ENCODE data around the gene CDCA3. TPM values are rescaled to one million over a fixed set of nuclear protein-coding genes. Genes with fewer than 3 reads are reported as not detected.

The CDCA3 gene
- total RNA-seq, 1 experiment from 2014 or later, result 61.8 TPM

GRCh38 chr12:6851921-6852650 lies 1.0 kb upstream of the CDCA3 start, which contains the start of gene USP5:
Gene USP5, plus strand, starts transcription at chr12:6852150. Its CDS starts 30 bp downstream, at chr12:6852180.
- Mint-ChIP-seq H3K4me3 (peak within 1 kb of the TSS; percentile 95), H3K4me1 (peaks cover 19% of the 10 kb centered on the region), H3K27ac (peak within 1 kb of the TSS; percentile 100), H3K36me3 (peaks cover 35% of the 10 kb centered on the region), H3K27me3 (ENCODE audit: low read depth) (no peaks in the 10 kb centered on the region), H3K9me3 (no peaks in the 10 kb centered on the region)
- peak; percentile 44; the same call in 1 of the 2 replicates for TF ChIP-seq ZNF396 (CRISPR knock-in tag; IDR thresholded peaks at IDR 0.05; ENCODE audit: borderline replicate concordance)
- peak; percentile 39; the same call in 1 of the 2 replicates for TF ChIP-seq SMAD3 (CRISPR knock-in tag; IDR thresholded peaks at IDR 0.05; ENCODE audit: borderline replicate concordance)
- no peak for TF ChIP-seq ZNF121 (CRISPR knock-in tag; IDR thresholded peaks at IDR 0.05)
- peak; percentile 73 for TF ChIP-seq USF1 (CRISPR knock-in tag; IDR thresholded peaks at IDR 0.05)
- no peak for TF ChIP-seq E2F1 (CRISPR knock-in tag; IDR thresholded peaks at IDR 0.05)
- peak; percentile 67 for TF ChIP-seq GABPB1 (CRISPR knock-in tag; IDR thresholded peaks at IDR 0.05)
- TF ChIP-seq ZNF232 (CRISPR knock-in tag; IDR thresholded peaks at IDR 0.05), result 0 out of 2 replicates have a peak, but pooled peaks have one; percentile 40
- TF ChIP-seq NR2C2 (CRISPR knock-in tag; IDR thresholded peaks at IDR 0.05), result peak; percentile 61; the same call in 1 of the 2 replicates
- 0 out of 2 replicates have a peak, but pooled peaks have one; percentile 47 for TF ChIP-seq CBFB (CRISPR knock-in tag; IDR thresholded peaks at IDR 0.05; ENCODE audit: low read depth)
- 0 out of 2 replicates have a peak, but pooled peaks have one; percentile 60 for TF ChIP-seq ZSCAN18 (CRISPR knock-in tag; IDR thresholded peaks at IDR 0.05)
- TF ChIP-seq SP1 (CRISPR knock-in tag; conservative IDR thresholded peaks at IDR 0.05), result peak; percentile 87
- no peak for TF ChIP-seq JUN (CRISPR knock-in tag; IDR thresholded peaks at IDR 0.05)
- TF ChIP-seq FOXP1 (CRISPR knock-in tag; IDR thresholded peaks at IDR 0.05; ENCODE audit: borderline replicate concordance), result 0 out of 2 replicates have a peak, but pooled peaks have one; percentile 53
- no peak for TF ChIP-seq ATF3 (CRISPR knock-in tag; conservative IDR thresholded peaks at IDR 0.05)
- no peak for TF ChIP-seq ZNF263 (CRISPR knock-in tag; IDR thresholded peaks at IDR 0.05; ENCODE audit: low read depth)
- TF ChIP-seq MYBL2 (CRISPR knock-in tag; IDR thresholded peaks at IDR 0.05), result peak; percentile 84; the same call in 1 of the 2 replicates
- TF ChIP-seq ARID4B (CRISPR knock-in tag; IDR thresholded peaks at IDR 0.05; ENCODE audit: borderline replicate concordance), result 0 out of 2 replicates have a peak, but pooled peaks have one; percentile 32
- peak; percentile 90 for TF ChIP-seq NFYB (CRISPR knock-in tag; conservative IDR thresholded peaks at IDR 0.05; ENCODE audit: low read depth)
- no peak for TF ChIP-seq ZNF317 (CRISPR knock-in tag; IDR thresholded peaks at IDR 0.05; ENCODE audit: borderline replicate concordance, low read depth)
- no peak for TF ChIP-seq ZNF416 (CRISPR knock-in tag; IDR thresholded peaks at IDR 0.05)
- peak; percentile 65 for TF ChIP-seq USF2 (CRISPR knock-in tag; IDR thresholded peaks at IDR 0.05)
- 0 out of 2 replicates have a peak, but pooled peaks have one; percentile 12 for TF ChIP-seq FOXK1 (CRISPR knock-in tag; IDR thresholded peaks at IDR 0.05)
- 0 out of 2 replicates have a peak, but pooled peaks have one; percentile 43 for TF ChIP-seq FOXP4 (CRISPR knock-in tag; IDR thresholded peaks at IDR 0.05)
- peak; percentile 84 for TF ChIP-seq MAX (CRISPR knock-in tag; IDR thresholded peaks at IDR 0.05)
- 0 out of 2 replicates have a peak, but pooled peaks have one; percentile 67 for TF ChIP-seq EMX1 (CRISPR knock-in tag; IDR thresholded peaks at IDR 0.05)
- DNase-seq (ENCODE audit: low spot score), result peak; percentile 99
- POLR2A ChIA-PET, result interaction anchor here (0.5 to 3.0 kb wide), 18 partner anchors 9 to 320 kb away, joined by 3 to 33 read pairs (median 5); partner anchors contain the start of genes C12orf57, CD4, COPS7A and GAPDH
- CTCF ChIA-PET, result interaction anchor here (0.6 to 6.0 kb wide), 28 partner anchors 11 to 314 kb away, joined by 3 to 181 read pairs (median 8); partner anchors contain the start of genes C12orf57, C1RL, COPS7A and GNB3
- ATAC-seq, result peak; percentile 79
